K562 treated with DMSO at 1 percent for 12 hours (cell line): ENCODE results near the gene MAZ. TPM values are rescaled to one million over a fixed set of nuclear protein-coding genes. Genes with fewer than 3 reads are reported as not detected.

Source experiments
- total RNA-seq: library from RNA; unstranded; fragments of 300-600 nt; gene quantifications from 2 replicates; pipeline ENCODE4 v1.2.3, GENCODE V29; 2022; ENCODE audit not compliant: insufficient read depth

The MAZ gene
- 261 and 270 TPM in 2 replicates for total RNA-seq

DNA sequence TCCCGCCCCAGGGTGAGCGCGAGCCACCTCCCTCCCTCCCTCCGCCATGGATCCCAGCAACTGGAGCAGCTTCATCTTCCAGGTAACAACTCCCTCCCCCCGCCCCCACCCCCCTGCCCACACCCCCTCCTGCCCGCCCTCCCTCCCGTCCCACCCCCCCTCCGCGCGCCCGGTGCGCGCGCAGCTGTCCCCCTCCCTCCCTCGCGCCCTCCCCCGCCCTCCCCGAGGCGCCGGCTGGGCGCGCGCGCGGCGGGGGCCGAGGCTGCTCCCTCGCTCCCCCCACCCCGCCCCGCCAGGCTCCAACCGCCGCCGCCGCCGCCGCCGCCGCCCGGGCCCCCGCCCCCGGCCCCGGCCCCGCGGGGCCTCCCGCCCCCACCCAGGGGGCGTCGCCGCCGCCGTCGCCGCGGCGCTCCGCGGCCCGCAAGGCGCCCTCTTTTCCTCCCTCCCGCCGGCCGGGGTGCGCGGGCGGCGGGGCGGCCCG, at the start of gene MAZ:
Gene MAZ, plus strand, starts transcription at position 431 of the 481 bp plus-strand sequence. CDS start 173 bp downstream, outside the sequence.

DNA sequence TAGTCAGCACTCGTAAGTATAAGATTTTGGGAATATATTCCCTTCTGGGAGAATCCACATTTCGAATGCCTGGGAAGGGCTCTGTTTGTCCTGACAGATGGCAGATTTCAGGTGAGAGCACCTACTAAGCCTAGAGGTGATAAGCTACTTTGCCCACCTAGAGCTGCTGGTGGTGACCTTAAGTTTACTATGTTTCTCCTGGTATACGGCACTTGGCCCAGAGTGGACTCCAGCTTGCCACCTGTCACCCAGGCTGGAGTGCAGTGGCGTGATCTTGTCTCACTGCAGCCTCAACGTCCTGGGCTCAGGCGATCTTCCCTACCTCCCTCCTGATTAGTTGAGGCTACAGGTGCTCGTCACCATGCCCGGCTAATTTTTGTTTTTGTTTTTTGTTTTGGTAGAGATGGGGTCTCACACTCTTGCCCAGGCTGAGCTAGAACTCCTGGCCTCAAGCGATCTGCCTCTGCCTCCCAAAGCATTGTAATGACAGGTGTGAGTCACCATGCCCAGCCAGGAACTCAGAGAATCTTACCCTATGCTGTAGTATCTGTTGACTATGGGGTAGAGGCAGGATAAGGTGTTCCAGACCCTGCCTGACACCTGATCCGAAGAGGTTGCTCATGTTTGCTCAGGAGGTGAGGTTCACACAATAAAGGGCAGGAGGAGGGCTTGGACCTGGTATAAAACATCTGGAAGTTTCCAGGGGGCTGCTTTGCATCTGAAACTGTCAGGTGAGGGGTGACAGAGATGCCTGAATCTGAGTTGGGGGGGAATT, 28.6 kb upstream of the MAZ start, which contains the start of gene ZG16:
Gene ZG16, plus strand, starts transcription at position 681 of the 775 bp plus-strand sequence. CDS start 1,011 bp downstream, outside the sequence.

DNA sequence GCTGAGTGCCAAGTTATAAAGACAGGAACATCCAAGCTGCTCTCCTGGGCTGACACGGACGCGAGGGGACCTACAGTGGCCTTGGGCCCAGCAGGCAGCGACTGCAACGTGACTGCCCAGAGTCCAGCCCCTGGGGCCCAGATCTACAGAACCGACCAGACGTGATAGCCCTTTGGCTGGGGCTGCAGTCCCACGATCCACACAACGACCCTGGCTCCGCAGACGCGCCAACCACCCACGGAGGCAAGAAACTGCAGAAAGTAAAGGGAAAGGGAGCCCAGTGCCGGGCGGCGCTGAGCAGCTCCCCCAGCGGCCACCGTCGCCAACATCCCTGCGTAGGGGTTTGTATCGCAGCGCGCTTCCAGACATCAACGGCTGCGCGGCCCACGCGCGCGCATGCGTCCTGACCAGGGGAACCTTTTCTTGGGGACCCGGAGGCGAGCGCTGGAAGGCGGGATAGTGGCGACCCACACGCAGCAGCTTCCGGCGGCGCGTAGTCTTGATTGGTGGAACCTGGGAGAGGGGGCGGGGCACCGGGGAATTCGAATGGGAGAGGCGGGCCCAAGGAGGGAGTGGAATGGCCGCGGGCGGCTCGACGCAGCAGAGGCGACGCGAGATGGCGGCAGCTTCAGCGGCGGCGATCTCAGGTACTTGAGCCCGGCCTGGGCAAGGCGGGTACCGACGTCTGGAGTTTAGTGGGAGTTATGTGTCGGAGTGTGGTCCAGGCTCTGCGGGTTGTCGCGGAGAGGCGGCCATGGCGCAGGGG, 16.0 kb upstream of the MAZ start, which contains the start of gene KIF22:
Gene KIF22, plus strand, starts transcription at position 569 of the 766 bp plus-strand sequence. Its CDS starts 9 bp downstream, at position 578.

DNA sequence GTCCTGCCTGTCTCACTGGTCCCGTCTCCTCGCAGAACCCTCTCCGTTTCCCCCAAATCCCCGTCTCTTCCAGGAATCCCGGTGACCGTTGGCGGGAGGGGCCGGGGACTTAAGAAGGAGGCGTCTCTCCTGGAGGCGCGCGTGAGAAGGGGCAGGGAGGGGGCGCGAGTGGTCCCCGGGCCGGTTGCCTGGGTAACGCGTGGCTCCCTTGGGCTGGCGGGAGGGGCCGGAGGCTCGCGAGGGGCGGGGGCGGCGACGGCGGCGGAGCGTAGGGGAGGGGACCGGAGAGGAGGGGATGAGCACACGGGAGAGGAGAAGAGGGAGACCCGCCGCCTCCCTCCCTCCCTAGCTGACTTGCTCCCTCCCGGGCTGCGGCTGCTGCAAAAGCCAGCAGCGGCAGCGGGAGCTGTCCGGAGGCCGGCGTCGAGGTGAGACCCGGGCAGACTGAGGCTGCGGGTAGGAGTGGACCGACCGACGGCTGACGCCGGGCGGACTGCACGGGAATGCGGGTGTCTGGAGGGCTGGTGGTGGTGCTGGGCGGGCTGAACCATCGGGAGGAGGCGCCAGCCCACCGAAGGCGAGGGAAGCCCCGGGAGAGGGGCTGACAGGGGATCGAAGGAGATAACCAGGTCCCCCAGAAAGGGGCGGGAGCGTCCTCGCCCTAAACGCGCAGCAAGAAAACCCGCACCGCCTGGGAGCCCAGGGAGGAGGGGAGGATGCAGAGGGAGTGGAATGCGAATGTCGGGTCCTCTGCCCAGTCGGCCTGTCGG, 5.8 kb downstream of the MAZ start, which contains the start of gene PRRT2:
Gene PRRT2, plus strand, starts transcription at position 298 of the 770 bp plus-strand sequence. CDS start 862 bp downstream, outside the sequence.

DNA sequence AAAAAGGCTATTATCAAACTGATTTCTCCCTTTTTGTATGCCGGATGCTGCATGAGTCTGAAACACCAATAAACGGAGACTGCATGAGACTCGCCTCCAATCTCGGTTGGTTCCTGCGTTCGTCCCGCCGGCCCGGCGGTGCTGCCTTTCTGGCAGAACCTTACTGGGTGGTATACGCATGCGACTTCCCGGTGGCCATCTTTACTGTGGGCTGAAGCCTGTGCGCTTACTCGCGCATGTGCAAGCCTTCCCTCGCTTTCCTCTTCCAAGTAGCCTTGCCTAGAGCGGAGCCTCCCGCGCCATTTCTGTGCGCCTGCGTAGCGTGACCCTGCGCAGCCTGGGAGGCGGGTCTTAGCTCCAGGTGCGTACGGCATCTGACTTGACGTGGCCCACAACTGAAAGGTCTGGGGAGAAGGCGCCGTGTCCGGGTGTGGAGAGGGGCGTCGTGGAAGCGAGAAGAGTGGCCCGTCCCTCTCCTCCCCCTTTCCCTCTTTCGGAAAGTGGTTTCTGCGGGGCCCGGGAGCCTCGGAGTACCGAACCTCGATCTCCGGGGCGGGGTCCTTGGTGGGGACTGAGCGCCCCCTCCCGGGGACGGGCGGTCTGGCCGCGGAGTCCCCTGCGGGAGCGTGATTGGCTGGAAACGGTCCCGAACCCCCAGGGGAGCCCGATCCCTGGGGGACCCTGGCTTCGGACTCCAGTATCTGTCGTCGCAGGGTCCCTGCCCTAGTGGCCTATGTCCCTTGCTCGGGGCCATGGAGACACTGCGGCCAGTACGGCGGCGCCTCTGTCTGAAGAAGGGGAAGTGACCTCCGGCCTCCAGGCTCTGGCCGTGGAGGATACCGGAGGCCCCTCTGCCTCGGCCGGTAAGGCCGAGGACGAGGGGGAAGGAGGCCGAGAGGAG, 9.7 kb downstream of the MAZ start, which contains the start of gene PAGR1:
Gene PAGR1, plus strand, starts transcription at position 360 of the 901 bp plus-strand sequence. Its CDS starts 374 bp downstream, at position 734.

DNA sequence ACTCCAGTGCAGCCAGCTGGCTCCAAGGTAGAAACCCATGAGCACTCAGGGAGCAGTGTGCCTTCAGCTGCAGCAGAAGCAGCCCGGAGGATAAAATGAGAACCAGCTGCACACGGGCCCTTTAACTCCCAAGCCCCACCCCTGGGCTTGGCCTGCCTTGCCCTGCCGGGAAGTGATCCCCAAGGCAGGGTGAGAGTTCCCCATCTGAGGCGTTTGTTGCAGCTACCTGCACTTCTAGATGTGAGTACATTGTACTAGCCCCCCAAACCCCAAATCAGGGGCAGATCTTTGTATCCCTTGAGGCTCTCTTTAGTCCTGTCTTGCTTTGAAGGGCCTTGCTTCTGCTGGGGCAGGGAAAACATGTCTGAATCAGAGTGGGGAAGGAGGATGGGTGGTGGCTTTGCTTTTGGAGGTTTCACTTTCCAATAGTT, 14.0 kb downstream of the MAZ start, which contains the start of gene MVP:
Gene MVP, plus strand, starts transcription at position 192 of the 431 bp plus-strand sequence. CDS start 10,088 bp downstream, outside the sequence.

Other genes with a start within 250 kb of the MAZ start
- gene SPN, start 143.3 kb upstream of the MAZ start, total RNA-seq: 43.8 and 109 TPM in 2 replicates
- gene QPRT, start 127.3 kb upstream of the MAZ start, total RNA-seq: 174 TPM in 2 replicates
- not detected in 2 replicates for gene C16orf54, start 60.5 kb upstream of the MAZ start, total RNA-seq
- gene ZG16, start 28.3 kb upstream of the MAZ start, total RNA-seq: not detected in 2 replicates
- gene KIF22, start 15.8 kb upstream of the MAZ start, total RNA-seq: 116 and 135 TPM in 2 replicates
- 0.38 and 1.3 TPM in 2 replicates for gene PRRT2, start 5.7 kb downstream of the MAZ start, total RNA-seq
- gene PAGR1, start 9.6 kb downstream of the MAZ start, total RNA-seq: 36.1 and 48.1 TPM in 2 replicates
- gene MVP, start 13.9 kb downstream of the MAZ start, total RNA-seq: 4.6 TPM in 2 replicates
- gene CDIPT, start 56.7 kb downstream of the MAZ start, total RNA-seq: 87.8 and 89.1 TPM in 2 replicates
- 2.8 and 3.6 TPM in 2 replicates for gene SEZ6L2, start 93.0 kb downstream of the MAZ start, total RNA-seq
- gene ASPHD1, start 94.0 kb downstream of the MAZ start, total RNA-seq: not detected in 2 replicates
- 27.1 and 44.6 TPM in 2 replicates for gene KCTD13, start 119.7 kb downstream of the MAZ start, total RNA-seq
- gene TMEM219, start 155.6 kb downstream of the MAZ start, total RNA-seq: 166 and 188 TPM in 2 replicates
- 38.3 and 60.9 TPM in 2 replicates for gene TAOK2, start 167.3 kb downstream of the MAZ start, total RNA-seq
- 23.6 and 28.9 TPM in 2 replicates for gene HIRIP3, start 189.1 kb downstream of the MAZ start, total RNA-seq
- 95.4 and 119 TPM in 2 replicates for gene INO80E, start 189.7 kb downstream of the MAZ start, total RNA-seq
- 0.99 and 2.0 TPM in 2 replicates for gene DOC2A, start 204.5 kb downstream of the MAZ start, total RNA-seq
- not detected in 2 replicates for gene C16orf92, start 216.7 kb downstream of the MAZ start, total RNA-seq
- 0.61 and 1.6 TPM in 2 replicates for gene TLCD3B, start 224.7 kb downstream of the MAZ start, total RNA-seq